Neural progenitor cell (in vitro differentiated cells): ENCODE data around the gene SLC39A2.

ENCODE experiments used
- CTCF ChIP-seq: fragments of 200-600 bp; sonication (generic); IDR thresholded peaks from 2 replicates; pipeline ENCODE4 v1.5.1; 2017; ENCODE audit warnings: antibody characterized with exemption, mild to moderate bottlenecking
- EZH2 ChIP-seq: fragments of 200-600 bp; sonication (generic); IDR thresholded peaks from 2 replicates; pipeline ENCODE4 v1.6.1; 2017; ENCODE audit warnings: antibody characterized with exemption, mild to moderate bottlenecking, moderate library complexity

DNA sequence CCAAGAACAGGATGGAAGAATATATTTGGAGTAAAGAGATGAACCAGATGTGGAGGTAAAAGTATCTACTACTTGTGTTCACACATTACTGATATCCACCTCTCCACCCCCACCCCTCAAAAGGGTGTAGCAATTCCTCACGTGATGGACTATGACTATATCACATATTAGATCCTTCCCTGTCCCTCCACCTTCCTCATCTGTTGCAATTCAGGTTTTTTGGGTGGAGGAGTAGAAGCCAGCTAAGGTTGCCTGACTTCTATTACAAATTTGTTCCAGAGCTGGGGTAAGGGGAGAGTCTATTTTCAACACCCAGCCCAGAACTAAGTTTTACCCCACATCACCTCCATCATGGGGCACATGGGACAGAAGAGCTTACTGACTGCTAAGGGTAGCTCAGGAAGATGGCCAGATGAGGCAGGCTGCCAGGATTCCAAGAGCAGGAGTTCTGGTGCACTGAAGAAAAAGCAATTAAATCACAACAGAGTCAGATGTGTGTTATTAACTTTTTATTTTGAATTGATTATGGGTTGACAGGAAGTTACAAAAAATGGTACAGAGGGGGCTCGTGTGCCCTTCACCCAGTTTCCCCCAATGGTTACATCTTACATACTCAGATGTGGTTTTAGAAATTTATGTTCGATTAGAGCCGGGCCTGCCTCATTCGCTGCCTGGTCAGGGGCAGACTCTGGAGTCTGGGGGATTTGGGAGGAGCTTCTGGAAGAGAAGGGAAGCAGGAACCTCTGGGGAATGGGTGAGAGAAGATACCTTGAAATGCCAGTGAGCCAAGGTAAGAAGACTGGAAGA, 33.4 kb downstream of the SLC39A2 start:
- no peak for TF ChIP-seq EZH2
- TF ChIP-seq CTCF, result no peak
